ENCODE measurements around the gene SNPH.
"Not testable (repeated sequence)": the region's sequence is repeated elsewhere in the genome, so short reads cannot be mapped to it uniquely, and the experiment has no call there.

Gene SNPH

GRCh38 chr20:1338096-1338495 lies 72.0 kb downstream of the SNPH start:
- peaks cover 0 to 5% of the 10 kb centered on the region in 2 donors for H3K36me3 ChIP-seq (ENCODE audit: control insufficient read depth in 1 of 2, insufficient read depth in 2 of 2, low read length in 2 of 2)
- no peak overlapping the region for H3K4me3 ChIP-seq (ENCODE audit: low read depth in 1 of 2, low read length in 2 of 2)
- H3K27ac ChIP-seq (ENCODE audit: low read length): no peak overlapping the region
- H3K9me3 ChIP-seq (ENCODE audit: control insufficient read depth in 1 of 2, low read length in 2 of 2): no peaks in the 10 kb centered on the region
- H3K4me1 ChIP-seq (ENCODE audit: control insufficient read depth in 1 of 2, insufficient read depth in 2 of 2, low read length in 2 of 2): peaks cover 0 to 14% of the 10 kb centered on the region in 2 donors
- H3K27me3 ChIP-seq (ENCODE audit: low read depth, low read length): no peaks in the 10 kb centered on the region

DNA sequence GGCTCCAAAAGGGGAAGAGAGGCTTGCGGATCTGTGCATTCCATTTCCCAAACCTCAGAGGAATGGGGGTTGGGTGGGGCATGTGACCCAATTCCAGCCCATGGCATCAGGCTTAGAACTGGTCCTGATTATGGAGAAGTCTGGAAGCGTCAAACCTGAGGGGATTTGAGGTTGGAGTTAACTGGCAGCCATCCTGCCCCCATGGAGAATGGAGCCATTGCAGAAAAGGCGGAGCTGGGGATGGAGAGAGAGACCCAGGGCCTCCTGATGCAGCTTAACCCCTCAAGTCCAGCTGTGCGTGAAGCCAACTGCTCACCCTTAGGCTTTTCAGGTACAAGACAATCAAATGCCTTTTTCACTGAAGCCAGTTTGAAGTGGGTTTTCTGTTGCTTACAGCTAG lies 72.7 kb downstream of the SNPH start:
- H3K36me3 ChIP-seq (ENCODE audit: control insufficient read depth in 1 of 2, insufficient read depth in 2 of 2, low read length in 2 of 2): no peaks in the 10 kb centered on the region
- H3K27me3 ChIP-seq (ENCODE audit: low read depth, low read length): no peaks in the 10 kb centered on the region
- no peak overlapping the region for H3K4me3 ChIP-seq (ENCODE audit: low read depth in 1 of 2, low read length in 2 of 2)
- peaks cover 0 to 14% of the 10 kb centered on the region in 2 donors for H3K4me1 ChIP-seq (ENCODE audit: control insufficient read depth in 1 of 2, insufficient read depth in 2 of 2, low read length in 2 of 2)
- H3K9me3 ChIP-seq (ENCODE audit: control insufficient read depth in 1 of 2, low read length in 2 of 2): no peaks in the 10 kb centered on the region
- H3K27ac ChIP-seq (ENCODE audit: low read length): no peak overlapping the region

- Histone ChIP-seq H3K4me3 (ENCODE audit: low read depth in 1 of 2, low read length in 2 of 2) (no peak overlapping the region), H3K36me3 (ENCODE audit: control insufficient read depth in 1 of 2, insufficient read depth in 2 of 2, low read length in 2 of 2) (no peaks in the 10 kb centered on the region), H3K9me3 (ENCODE audit: control insufficient read depth in 1 of 2, low read length in 2 of 2) (no peaks in the 10 kb centered on the region), H3K4me1 (ENCODE audit: control insufficient read depth in 1 of 2, insufficient read depth in 2 of 2, low read length in 2 of 2) (peaks cover 0 to 11% of the 10 kb centered on the region in 2 donors), H3K27me3 (ENCODE audit: low read depth, low read length) (no peaks in the 10 kb centered on the region), H3K27ac (ENCODE audit: low read length) (no peak overlapping the region)
Measured at GRCh38 chr20:1341561-1342265, 75.6 kb downstream of the SNPH start.

DNA sequence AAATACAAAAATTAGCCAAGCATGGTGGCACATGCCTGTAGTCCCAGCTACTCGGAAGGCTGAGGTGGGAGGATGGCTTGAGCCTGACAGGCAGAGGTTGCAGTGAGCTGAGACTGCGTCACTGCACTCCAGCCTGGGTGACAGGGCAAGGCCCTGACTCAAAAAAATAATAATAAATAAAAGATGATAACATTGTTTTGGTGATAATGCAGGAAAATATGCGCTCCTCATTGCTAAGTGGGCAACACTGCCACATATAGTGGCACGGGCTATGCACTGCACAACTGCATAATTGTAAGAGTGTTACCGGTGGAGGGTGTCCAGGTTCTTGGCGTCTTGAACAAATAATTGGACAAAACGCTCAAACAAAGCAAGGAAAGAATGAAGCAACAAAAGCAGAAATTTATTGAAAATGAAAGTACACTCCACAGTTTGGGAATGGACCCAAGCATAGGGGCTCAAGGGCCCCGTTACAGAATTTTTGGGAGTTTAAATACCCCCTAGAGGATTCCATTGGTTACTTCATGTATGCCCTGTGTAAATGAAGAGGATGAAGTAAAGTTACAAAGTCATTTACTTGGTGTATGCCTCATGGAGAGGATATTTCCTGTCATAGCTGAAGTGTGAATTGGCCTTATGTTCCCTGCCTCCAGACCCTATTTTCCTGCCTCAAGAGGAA lies 77.5 kb downstream of the SNPH start:
- not testable (repeated sequence) for H3K27ac ChIP-seq (ENCODE audit: low read length); H3K4me3 ChIP-seq (ENCODE audit: low read depth in 1 of 2, low read length in 2 of 2); H3K9me3 ChIP-seq (ENCODE audit: control insufficient read depth in 1 of 2, low read length in 2 of 2); H3K36me3 ChIP-seq (ENCODE audit: control insufficient read depth in 1 of 2, insufficient read depth in 2 of 2, low read length in 2 of 2); H3K27me3 ChIP-seq (ENCODE audit: low read depth, low read length); H3K4me1 ChIP-seq (ENCODE audit: control insufficient read depth in 1 of 2, insufficient read depth in 2 of 2, low read length in 2 of 2)

DNA sequence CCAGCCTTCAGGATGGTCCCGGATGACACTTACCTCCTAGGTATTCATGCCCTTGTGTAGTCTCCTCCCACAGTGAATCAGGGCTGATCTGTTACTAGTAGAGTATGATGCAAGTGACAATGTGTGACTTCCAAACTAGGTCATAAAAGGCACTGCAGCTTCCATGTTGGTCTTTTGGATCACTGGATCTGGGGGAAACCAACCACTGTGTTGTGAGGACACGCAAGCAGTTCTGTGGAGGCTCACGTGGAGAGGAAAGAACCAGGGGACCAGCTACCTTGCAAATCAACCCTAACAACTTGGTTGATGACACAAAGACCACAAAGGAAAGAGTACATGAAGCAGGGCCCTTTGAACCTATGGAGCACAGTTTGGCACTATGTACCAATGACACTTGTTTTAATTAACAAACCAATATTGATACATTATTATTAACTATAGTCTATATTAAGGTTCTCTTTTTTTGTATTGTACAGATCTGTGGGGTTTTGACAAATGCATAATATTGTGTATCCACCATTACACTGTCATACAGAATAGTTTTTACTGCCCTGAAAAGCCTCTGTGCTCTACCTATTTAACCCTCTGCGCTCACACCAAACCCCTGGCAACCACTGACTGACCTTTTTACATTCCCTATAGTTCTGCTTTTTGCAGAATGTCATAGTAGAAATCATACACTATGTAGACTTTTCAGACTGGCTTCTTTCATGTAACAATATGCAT lies 79.1 kb downstream of the SNPH start:
- H3K4me1 ChIP-seq (ENCODE audit: control insufficient read depth in 1 of 2, insufficient read depth in 2 of 2, low read length in 2 of 2): no peaks in the 10 kb centered on the region
- H3K27me3 ChIP-seq (ENCODE audit: low read depth, low read length): no peaks in the 10 kb centered on the region
- H3K27ac ChIP-seq (ENCODE audit: low read length): no peak overlapping the region
- no peaks in the 10 kb centered on the region for H3K36me3 ChIP-seq (ENCODE audit: control insufficient read depth in 1 of 2, insufficient read depth in 2 of 2, low read length in 2 of 2)
- peaks cover 0 to 3% of the 10 kb centered on the region in 2 donors for H3K9me3 ChIP-seq (ENCODE audit: control insufficient read depth in 1 of 2, low read length in 2 of 2)
- no peak overlapping the region for H3K4me3 ChIP-seq (ENCODE audit: low read depth in 1 of 2, low read length in 2 of 2)

DNA sequence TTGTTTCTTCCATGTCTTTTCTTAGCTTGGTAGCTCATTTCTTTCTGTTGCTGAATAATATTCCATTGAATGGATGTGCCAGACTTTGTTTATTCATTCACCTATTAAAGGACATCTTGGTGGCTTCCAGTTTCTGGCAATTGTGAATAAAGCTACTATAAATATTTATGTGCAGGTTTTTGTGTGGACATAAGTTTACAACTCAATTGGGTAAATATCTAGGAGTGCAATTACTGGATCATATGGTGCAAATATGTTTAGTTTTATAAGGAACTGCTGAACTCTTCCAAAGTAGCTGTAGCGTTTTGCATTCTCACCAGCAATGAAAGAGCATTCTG lies 79.6 kb downstream of the SNPH start:
- peaks cover 0 to 3% of the 10 kb centered on the region in 2 donors for H3K9me3 ChIP-seq (ENCODE audit: control insufficient read depth in 1 of 2, low read length in 2 of 2)
- H3K4me1 ChIP-seq (ENCODE audit: control insufficient read depth in 1 of 2, insufficient read depth in 2 of 2, low read length in 2 of 2): no peaks in the 10 kb centered on the region
- no peaks in the 10 kb centered on the region for H3K36me3 ChIP-seq (ENCODE audit: control insufficient read depth in 1 of 2, insufficient read depth in 2 of 2, low read length in 2 of 2)
- H3K27ac ChIP-seq (ENCODE audit: low read length): no peak overlapping the region
- H3K4me3 ChIP-seq (ENCODE audit: low read depth in 1 of 2, low read length in 2 of 2): no peak overlapping the region
- H3K27me3 ChIP-seq (ENCODE audit: low read depth, low read length): no peaks in the 10 kb centered on the region

- Histone ChIP-seq H3K27me3 (ENCODE audit: low read depth, low read length) (no peaks in the 10 kb centered on the region), H3K9me3 (ENCODE audit: control insufficient read depth in 1 of 2, low read length in 2 of 2) (peaks cover 0 to 3% of the 10 kb centered on the region in 2 donors), H3K4me3 (ENCODE audit: low read depth in 1 of 2, low read length in 2 of 2) (no peak overlapping the region), H3K36me3 (ENCODE audit: control insufficient read depth in 1 of 2, insufficient read depth in 2 of 2, low read length in 2 of 2) (no peaks in the 10 kb centered on the region), H3K27ac (ENCODE audit: low read length) (no peak overlapping the region), H3K4me1 (ENCODE audit: control insufficient read depth in 1 of 2, insufficient read depth in 2 of 2, low read length in 2 of 2) (no peaks in the 10 kb centered on the region)
Measured at GRCh38 chr20:1346315-1346969, 80.3 kb downstream of the SNPH start.

DNA sequence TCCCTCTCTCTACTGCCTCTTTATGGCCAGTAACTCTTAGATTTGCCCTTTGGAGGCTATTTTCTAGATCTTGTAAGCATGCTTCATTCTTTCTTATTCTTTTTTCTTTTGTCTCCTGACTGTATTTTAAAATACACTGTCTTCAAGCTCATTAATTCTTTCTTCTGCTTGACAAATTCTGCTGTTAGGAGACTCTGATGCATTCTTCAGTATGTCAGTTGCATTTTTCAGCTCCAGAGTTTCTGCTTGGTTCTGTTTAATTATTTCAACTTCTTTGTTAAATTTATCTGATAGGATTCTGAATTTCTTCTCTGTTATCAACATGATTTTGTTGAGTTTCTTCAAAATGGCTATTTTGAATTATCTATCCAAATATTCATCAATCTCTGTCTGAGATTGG lies 87.9 kb downstream of the SNPH start:
- H3K4me3 ChIP-seq (ENCODE audit: low read depth in 1 of 2, low read length in 2 of 2): no peak overlapping the region
- peaks cover 0 to 2% of the 10 kb centered on the region in 2 donors for H3K9me3 ChIP-seq (ENCODE audit: control insufficient read depth in 1 of 2, low read length in 2 of 2)
- H3K4me1 ChIP-seq (ENCODE audit: control insufficient read depth in 1 of 2, insufficient read depth in 2 of 2, low read length in 2 of 2): no peaks in the 10 kb centered on the region
- no peak overlapping the region for H3K27ac ChIP-seq (ENCODE audit: low read length)
- H3K27me3 ChIP-seq (ENCODE audit: low read depth, low read length): no peaks in the 10 kb centered on the region
- H3K36me3 ChIP-seq (ENCODE audit: control insufficient read depth in 1 of 2, insufficient read depth in 2 of 2, low read length in 2 of 2): peaks cover 3 to 25% of the 10 kb centered on the region in 2 donors

- no peaks in the 10 kb centered on the region for H3K27me3 ChIP-seq (ENCODE audit: low read depth, low read length)
- no peaks in the 10 kb centered on the region for H3K4me1 ChIP-seq (ENCODE audit: control insufficient read depth in 1 of 2, insufficient read depth in 2 of 2, low read length in 2 of 2)
- peaks cover 22 to 42% of the 10 kb centered on the region in 2 donors for H3K36me3 ChIP-seq (ENCODE audit: control insufficient read depth in 1 of 2, insufficient read depth in 2 of 2, low read length in 2 of 2)
- peaks cover 0 to 2% of the 10 kb centered on the region in 2 donors for H3K9me3 ChIP-seq (ENCODE audit: control insufficient read depth in 1 of 2, low read length in 2 of 2)
- H3K27ac ChIP-seq (ENCODE audit: low read length): no peak overlapping the region
- H3K4me3 ChIP-seq (ENCODE audit: low read depth in 1 of 2, low read length in 2 of 2): no peak overlapping the region
Measured at GRCh38 chr20:1357921-1358671, 92.0 kb downstream of the SNPH start.

Measured in muscle layer of duodenum (tissue), 2 donors.